GM19452 (cell line): ENCODE data around the gene PTCH1.

Source experiments
- ATAC-seq: cut with Tn5 transposase; IDR thresholded peaks from one replicate; pipeline ENCODE4 v1.9.1; 2021; ENCODE audit not compliant: unreplicated experiment

Gene PTCH1

DNA sequence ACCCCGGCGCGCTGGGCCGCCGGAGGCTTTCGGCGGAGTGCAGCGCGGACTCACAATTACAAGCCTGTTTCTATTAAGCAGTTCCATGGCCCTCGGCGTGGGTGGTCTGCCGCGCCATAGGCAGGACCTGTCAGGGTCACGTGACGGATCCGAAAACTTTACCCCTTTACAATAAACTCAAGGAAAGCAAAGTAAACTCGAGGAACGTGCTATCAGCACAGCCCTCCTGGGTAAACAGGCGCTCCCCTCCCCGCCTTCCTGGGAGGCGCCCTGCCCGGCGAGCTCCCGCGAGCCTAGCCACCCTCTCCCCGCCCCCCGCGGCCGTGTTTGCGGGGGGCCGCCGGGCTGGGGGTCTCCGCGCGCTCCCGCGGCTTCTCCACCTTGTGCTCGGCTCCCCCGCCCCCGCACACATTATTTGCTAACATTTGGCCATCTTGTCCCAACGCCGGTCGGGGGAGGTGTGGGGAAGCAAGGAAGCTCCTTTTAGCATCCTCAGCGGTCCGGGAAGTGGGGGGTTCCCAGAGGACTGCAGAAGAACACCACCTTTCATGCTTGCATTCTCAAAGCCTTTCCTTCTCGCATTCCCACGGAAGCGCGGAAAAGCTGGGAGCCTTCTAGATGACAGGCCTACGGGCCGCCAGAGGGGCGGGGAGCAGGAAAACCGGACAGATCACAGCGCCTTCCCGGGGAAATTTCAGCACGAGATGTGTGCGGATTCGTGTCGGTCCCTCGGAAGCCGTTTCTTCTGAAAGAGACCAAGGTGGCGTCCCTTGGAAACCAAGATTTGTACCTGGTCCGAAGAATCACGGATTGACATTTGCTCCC, at the start of gene PTCH1:
PTCH1 (minus strand) TSS at position 238 of the 825 bp plus-strand sequence.
- ATAC-seq: no peak

DNA sequence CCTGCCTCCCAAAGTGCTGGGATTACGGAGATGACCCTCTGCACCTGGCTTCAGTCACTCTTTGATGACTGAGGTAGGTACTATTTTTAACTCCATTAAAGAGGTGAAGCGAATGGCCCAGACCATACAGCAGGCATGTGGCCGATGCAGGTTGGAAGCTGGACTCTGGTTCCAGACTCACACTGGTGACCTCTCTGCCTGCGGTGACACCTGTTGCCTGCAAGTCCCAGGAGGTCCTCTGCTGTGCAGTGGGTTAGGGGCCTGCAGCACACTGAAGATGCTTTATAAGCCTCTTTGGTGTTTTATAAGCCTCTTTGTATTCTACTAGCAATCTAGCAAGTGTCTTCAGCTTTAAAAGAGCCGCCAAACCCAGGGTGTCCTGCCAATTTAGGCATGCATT, 49.2 kb upstream of the PTCH1 start:
- no peak for ATAC-seq

DNA sequence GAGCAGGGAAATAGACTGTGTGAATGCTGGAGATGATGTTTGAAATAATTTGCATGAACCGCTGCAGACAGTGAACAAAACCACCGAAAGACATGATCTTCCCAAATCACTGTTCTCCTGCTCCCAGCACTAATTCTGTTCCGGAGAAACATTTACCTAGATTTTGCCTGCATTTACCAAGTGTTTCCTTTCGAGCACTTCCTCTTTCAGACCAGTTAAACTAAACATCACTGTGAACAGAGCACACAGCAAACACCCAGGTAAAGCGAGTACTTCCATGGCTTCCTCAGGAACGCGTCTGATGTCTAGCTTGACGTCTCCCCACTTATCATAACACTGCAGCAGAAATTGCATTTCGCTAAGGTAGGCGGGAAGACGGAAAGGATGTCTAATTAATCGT, 45.1 kb upstream of the PTCH1 start:
- no peak for ATAC-seq

DNA sequence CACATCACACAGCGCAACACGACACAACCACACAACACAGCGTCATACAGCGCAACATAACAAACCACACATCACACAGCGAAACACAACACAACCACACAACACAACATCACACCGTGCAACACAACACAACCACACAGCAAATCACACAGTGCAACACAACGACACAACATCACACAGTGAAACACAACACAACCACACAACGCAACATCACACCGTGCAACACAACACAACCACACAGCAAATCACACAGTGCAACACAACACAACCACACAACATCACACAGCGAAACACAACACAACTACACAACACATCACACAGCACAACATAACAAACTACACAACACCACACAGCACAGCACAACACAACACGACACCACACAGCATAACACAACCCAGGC, 40.4 kb upstream of the PTCH1 start:
- no peak for ATAC-seq

DNA sequence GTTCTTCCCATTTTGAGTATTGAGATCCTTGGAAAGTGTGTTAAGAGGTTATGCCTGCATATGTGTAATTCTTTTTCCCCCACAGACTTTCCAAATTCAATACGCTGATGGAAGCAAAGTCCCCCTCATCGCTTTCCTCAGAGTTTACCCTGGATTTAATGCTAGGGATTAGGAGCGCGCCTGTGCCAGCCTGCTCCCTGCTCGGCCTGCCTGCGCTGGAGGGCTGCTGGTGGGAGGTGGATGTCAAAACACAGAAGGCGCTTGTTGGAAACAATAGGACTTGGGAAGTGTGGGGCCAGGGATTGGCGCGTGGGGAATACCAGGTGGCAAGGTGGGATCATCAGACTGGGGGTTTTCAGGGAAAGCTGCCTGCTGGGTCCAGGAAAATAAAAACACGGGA, 39.8 kb upstream of the PTCH1 start:
- no peak for ATAC-seq

DNA sequence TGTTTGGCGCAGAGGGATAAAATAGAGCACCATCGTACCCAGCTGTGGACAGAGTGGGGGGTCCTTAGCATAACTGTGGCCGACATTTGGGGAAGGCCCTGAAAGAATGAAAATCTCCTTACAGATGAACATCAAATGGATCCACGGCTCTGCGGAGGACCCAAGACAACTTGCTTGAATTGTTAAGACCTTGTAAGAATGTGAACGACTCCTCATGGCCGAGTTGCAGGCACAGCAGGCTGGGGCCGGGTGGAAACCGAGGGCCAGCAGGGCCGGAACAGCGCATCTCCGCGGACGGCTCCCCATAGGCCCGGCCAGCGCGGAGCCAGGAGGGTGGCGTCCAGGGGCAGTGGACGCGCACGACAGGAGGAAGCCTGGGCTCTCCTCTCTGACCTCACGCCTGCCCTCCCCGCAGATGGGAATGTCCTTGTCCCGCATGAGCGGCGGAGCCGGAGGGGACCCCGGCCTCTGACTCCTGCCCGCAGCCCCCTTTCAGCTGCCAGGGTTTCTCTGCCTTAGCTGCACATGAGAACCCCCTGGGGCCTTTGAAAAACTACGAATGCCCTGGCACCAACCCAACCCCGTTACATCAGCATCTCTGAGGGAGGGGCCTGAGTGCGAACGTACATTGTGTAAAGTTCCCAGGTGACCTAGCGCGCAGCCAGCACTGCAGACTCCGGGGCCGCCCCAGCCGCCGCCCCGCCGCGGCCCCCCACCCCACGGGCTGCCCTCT, 36.2 kb upstream of the PTCH1 start:
- no peak for ATAC-seq

DNA sequence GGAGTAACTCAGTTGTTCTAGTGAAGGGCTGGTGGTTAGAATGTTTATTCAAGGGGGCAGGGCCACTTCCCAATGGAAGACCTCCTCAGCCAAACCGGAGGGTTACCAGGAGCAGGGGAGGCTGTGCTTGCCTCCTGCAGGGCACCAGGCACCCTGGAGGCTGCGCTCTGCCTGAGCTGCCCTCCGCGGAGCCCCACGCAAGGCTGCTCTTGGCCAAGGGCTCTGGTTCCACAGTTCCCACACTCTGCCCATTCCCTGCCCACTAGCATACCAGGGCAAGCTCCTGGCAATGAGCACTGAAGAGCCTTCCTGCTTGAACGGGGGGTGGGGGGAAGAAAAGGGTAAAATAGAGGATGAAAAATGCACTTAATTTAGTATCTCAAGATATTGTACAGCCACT, 35.5 kb upstream of the PTCH1 start:
- ATAC-seq: no peak

DNA sequence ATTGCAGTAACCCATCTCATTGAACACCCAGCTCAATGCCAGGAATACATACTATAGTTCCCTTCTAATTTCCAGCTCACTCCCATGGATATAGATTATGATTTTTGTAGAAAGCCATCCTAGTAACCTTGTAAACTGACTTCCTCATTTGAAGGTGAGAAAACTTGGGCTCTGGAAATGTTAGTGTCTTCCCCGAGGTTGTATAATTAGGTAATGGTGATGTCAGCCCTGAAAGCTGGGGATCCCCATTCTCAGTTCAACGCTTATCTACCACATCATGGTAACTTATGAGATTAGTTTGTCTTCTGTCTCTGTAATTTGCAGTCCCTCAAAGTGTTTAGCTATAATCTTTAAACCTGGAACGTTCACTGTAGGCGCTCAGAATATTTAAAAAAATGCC, 34.6 kb upstream of the PTCH1 start:
- ATAC-seq: no peak

DNA sequence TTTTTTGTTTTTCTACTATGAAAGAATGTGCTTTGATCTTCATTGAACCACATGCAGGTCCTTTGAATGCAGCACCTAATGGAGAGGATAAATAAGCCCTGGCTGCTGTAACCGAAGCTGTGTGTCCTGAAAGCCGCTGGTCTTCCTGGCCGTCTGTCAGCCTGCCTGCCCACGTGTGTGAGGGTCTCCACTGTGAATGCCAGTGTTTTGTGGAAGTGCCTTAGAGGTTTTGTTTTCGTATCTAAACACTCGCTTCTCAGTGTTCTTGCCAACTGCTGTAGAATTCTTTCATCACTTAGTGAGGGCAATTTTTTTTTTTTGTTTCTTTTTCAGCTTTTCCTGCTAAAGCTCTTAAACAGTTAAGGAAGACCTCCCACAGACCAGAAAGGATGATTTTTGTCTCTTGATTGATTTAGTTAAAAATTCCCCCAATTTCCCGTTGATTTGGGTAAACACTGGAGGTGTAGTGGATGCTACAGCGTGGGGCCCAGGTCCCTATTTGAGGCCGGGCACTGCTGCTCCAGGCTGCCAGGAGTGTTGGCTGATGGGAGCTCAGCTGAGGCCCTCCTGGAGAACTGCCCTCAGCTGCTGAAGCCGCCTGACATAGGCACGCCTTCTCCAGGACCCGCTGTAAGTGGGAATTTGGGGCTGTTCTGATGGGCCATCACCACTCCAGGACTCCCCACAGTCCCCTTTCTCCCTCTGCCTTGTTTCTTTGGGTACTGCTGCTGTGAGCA, 29.2 kb upstream of the PTCH1 start:
- no peak for ATAC-seq

DNA sequence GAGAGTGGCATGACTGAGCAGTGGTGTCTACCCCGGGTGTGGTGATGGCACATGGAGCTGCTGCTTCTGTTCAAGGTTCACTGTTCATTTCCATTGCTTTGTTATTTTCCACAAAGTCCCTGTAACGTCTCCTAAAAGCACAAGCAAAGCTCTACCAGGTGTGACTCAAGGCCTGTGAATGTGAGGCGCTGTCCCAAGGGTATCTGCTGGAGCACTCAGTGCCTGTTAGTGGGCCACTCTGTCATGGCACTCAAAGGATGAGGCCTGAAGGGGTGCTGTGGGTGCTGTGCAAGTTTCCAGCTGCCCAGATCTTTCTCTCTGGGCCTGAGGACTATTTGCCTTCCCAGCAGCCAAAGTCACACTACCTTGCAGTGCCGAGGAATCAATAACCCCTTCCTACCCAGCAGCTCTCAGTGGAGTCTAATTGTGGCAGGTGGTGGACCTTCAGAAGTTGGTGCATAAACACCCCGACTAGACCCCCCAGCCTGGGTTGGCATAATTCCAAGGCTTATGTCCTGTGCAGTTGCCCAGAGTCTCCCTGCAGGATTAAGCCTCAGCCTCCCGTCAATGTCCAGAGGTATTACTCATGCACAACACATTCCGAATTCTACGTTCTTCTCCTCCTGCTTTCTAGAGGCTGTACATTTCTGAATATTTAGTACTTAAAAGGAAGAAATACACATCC, 17.4 kb upstream of the PTCH1 start:
- ATAC-seq: no peak

DNA sequence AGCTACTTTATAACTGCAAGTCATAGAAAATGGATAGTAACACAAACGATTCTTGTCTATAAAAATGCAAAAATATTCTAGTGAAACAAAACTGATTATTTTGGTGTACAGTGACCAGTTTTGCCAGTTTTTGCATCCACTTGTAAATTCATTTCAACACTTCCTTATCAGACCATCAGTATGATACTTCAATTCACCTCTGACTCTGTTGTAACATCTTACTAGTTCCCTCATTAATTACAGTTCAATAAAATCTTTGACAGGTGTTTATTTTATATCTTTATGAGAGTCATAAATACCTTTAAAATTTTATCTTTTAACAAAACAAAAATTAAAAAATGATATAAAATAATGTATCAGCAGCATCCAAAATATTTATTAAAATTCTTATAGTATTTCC, 13.1 kb upstream of the PTCH1 start:
- no peak for ATAC-seq

DNA sequence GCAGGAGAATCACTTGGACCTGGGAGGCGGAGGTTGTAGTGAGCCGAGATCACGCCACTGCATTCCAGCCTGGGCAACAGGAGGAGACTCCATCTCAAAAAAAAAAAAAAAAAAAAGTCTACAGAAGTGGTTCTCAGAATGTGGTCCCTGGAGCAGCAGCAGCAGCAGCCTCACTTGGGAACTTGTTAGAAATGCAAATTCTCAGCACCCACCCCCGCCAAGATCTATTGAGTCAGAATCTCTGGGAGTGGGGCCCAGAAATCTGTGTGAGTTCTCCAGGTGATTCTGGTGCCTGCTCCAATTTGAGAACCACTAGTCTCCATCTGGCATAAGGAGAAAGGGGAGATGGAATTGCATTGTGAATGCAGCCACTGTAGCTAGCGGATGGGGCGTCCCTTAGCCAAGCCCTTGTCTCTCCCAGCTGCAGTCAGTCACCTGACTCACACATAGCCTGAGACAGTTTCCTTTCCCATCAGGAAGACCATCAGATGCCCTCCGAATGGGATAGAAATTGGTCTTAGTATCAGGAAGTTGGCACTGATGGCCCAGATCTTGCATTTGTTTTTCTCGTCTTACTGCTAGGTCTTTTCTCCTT, 12.2 kb upstream of the PTCH1 start:
- no peak for ATAC-seq

DNA sequence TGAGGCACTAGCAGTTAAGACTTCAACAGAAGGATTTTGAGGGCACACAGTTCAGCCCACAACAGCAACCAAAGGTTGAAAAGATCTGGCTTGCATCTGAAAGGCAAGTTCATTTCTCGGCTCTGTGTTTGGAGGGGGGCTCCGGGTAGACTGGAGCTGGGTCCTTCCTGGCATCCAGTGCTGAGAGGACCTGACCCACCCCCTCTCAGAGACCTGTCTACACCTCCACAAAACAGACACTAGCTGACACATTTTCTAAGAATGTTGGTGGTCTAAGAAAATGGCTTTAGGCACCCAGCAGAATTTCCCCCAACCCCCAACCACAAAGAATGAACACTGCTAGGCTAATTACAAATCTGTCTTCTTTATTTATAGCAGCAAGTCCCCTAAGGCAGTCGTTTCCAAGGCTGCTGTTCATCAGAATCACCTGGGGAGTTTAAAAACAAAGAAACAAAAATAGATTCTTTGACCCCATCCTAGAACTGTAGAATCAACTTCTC, 6.2 kb upstream of the PTCH1 start:
- ATAC-seq: no peak

DNA sequence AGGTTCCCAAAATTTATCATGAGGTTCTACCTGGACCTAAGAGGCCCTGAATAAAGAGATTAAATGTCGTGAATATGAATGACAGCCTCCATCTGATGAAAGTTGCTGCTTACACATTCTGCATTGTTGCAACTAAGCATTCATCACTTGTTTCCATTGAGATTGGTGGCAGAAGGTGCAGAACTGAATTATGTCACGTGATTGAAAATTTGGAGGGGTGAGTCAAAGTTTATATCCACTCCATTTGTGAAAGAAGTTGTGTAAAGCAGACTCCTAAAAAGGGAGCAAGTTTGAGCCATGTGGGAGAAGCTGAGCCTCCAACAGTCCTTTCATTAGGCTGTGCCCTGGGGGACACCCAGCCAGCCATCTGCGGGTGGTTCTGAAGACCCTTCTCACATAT, 4.9 kb upstream of the PTCH1 start:
- ATAC-seq: no peak

DNA sequence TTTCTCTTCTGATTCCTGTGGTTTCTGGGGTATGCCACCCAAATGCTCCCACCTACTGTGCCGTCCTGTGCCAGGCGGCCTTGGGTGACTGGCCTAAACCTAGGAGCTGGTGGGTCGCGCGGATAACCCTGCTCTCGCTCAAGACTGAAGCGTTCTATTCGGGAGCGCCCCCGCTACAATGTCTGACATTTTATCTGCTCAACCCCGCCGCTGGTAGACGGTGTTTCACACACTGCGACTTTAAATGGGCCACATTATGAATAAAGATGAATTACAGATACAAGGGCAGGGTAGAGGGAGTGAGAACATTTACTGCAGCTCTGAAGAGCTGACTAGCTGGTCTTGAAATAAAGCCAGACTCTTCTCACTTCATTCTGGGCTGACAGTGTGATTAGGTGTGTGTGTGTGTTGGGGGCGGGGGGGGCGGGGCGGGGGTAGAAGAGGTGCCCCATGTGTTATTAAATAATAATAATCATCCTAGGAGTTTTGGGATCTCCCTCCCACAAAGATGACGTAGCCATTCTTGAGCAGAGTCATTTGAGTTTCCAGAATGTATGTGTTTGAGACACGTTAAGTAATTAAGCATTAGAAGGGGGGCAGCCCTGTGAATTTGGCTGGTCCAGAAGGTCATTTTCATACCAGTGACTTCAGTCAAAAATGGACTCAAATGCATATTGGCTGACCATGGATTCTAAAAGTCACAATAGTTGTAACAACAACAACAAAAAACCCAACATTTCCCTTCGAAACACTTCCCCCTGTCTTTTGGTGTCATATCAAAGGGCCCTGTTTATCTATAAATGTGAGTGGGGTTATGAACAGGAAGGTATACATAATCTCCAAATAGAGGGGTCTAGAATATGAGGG, 1.0 kb upstream of the PTCH1 start:
- no peak for ATAC-seq

DNA sequence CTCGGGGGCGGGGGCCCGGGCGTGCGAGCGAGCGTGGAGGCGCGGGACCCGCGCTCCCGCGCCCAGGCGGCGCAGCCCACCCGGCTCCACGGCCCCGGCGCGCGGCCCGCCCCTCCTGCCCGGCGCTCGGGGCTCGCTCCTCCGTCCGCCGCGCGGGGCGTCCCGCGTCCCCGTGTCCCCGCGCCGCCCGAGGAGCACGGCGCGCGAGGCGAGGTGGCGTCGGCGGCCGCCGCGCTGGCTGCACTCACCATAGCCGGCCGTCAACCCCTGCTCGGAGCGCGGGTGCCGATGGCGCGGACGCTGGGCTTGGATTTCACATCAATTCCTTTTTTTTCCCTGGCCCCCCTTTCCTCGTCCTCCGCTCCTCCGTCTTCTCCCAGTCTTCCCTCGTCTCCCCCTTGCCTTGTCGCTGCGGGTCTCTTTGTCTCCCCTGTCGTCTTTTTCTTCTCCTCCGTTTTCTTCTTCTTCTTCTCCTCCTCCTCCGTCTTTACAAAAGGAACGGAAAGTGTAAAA, 494 bp downstream of the PTCH1 start:
- ATAC-seq: no peak

DNA sequence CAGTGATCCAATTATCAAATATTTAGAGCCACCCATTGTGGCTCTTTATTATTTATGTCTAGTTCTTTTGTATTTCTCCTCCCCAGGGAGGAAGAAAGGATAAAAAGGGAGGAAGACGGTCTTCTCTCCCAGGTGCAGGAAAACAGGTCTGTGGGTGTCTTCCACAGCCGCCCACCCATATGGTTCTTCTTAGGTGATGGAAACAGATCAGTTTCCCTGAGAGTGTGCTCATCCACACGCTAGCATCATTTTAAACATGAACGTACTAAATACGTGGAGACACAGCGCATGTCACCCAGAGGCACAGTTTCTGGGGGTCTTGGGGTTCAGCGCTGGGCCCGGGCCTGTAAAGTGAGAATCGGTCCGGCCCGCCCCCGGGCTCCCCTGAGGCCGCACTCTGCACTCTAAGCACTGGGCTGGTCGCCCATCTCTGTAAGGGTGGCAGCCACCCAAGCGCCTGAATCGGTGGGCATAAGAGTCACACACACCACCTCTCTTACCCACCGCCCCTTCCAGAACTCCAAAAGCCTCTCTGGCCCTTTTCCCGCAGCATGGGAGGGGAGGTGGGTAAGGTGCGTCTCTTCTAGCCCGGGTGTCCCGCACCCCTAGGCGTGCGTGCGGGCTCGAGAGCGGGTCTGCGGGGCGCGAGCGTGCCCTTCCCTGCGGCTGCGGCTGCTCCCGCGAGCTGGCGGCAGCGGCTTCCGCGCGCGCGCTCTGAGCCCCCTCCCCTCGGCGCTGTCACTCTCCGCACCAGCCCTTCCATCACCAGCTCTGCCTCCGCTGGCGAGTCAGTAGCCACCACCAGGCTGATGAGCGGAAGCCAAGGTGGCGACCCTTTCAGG, 1.3 kb downstream of the PTCH1 start:
- no peak for ATAC-seq

DNA sequence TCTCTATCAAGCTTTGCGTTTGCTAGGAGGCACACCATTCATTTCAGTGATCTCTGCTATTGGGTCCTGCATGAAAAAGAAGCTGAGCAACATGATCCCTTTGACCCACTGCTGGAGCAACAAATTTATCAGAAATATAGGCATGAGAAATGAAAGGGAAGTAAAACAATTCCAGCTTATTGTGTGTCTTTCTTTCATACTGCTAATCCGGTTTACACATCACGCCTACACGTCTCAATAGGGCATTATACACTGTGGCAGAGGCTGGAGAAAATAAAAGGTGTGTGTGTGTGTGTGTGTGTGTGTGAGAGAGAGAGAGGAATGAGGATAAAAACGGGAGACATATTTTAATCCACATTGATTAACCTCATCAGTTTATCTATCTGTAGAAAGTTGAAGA, 2.4 kb downstream of the PTCH1 start:
- no peak for ATAC-seq

DNA sequence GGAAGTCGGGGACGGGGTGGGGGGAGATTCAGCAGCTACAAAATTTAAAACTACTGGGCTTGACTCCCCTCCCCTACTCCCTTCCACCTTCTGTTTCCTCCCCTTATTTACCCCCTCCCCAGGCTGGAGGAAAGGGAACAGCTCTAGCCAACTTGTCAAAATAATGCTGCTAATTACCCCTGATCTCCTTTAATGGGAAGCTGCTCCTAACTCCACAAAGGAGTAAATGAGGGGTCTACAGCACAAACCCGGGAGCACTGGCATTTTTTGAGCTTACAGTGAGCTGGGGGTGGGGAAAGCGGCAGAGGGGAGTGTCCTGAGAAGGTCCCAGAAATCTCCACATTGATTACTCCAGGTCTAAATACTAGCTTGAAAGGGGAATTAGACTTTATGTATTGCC, 3.1 kb downstream of the PTCH1 start:
- ATAC-seq: no peak
